Parathyroid adenoma (tissue), 2 donors: ENCODE data around the gene DLGAP1.

Experiments
- H2AFZ ChIP-seq: fragments of 300-600 bp; sonication (generic); one replicate; pipeline ENCODE4 v1.7.0; 2017; ENCODE audit warnings: antibody characterized with exemption, mild to moderate bottlenecking
- H3K27ac ChIP-seq: fragments of 300-600 bp; sonication (generic); one replicate; pipeline ENCODE4 v1.7.0; 2017
- H3K27me3 ChIP-seq: fragments of 300-600 bp; sonication (generic); one replicate; pipeline ENCODE4 v1.7.0; 2017; ENCODE audit warnings: low read length; ENCODE audit not compliant: control insufficient read depth, insufficient read depth
- H3K36me3 ChIP-seq: fragments of 300-600 bp; sonication (generic); one replicate; pipeline ENCODE4 v1.7.0; 2017; ENCODE audit warnings: low read length; ENCODE audit not compliant: control insufficient read depth, insufficient read depth
- H3K4me1 ChIP-seq: fragments of 300-600 bp; sonication (generic); one replicate; pipeline ENCODE4 v1.7.0; 2017; ENCODE audit warnings: control low read depth
- H3K4me2 ChIP-seq: fragments of 300-600 bp; sonication (generic); one replicate; pipeline ENCODE4 v1.7.0; 2017; ENCODE audit warnings: low read length
- H3K4me3 ChIP-seq: fragments of 300-600 bp; sonication (generic); one replicate; pipeline ENCODE4 v1.7.0; 2017; ENCODE audit warnings: low read depth, low read length
- H3K79me2 ChIP-seq: fragments of 300-600 bp; sonication (generic); one replicate; pipeline ENCODE4 v1.7.0; 2017; ENCODE audit warnings: control low read depth
- H3K9ac ChIP-seq: fragments of 300-600 bp; sonication (generic); one replicate; pipeline ENCODE4 v1.7.0; 2017; ENCODE audit warnings: mild to moderate bottlenecking
- H3K9me3 ChIP-seq: fragments of 300-600 bp; sonication (generic); one replicate; pipeline ENCODE4 v1.7.0; 2017; ENCODE audit warnings: low read length; ENCODE audit not compliant: control insufficient read depth
- TF ChIP-seq, protein P1 (sequence below): fragments of 300-600 bp; sonication (generic); IDR thresholded peaks from one replicate; pipeline ENCODE4 v1.7.0; 2017; ENCODE audit warnings: antibody characterized with exemption, mild to moderate bottlenecking
- donor health status: primary hyperparathyroidism.

The DLGAP1 gene

DNA sequence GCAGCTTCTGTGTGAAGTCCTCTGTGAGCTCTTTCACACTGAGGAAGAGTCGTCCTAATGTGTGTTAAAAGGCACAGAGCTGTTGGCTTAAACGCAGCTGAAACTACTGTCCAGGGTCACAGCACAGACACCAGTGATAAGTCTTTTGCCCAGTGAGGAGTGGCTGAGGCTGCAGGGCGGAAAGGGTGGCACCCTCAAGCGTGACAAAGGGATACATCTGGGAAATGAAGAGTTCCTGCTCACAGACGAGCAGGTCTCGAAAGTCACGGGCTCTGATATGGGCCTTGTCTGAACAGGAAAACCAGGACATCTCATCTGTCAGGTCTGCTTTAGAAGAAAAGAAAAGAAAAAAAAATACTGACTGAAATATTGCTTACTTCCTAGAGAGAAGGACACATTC lies 968.6 kb downstream of the DLGAP1 start:
- H3K9me3 ChIP-seq = no peaks in the 10 kb centered on the region
- no peaks in the 10 kb centered on the region for H3K27me3 ChIP-seq
- no peak overlapping the region for H2AFZ ChIP-seq
- H3K4me2 ChIP-seq = no peak overlapping the region
- no peaks in the 10 kb centered on the region for H3K79me2 ChIP-seq
- H3K27ac ChIP-seq = no peak overlapping the region
- H3K9ac ChIP-seq = no peak overlapping the region
- no peaks in the 10 kb centered on the region for H3K4me1 ChIP-seq
- H3K36me3 ChIP-seq = no peaks in the 10 kb centered on the region
- TF ChIP-seq, protein P1, sequence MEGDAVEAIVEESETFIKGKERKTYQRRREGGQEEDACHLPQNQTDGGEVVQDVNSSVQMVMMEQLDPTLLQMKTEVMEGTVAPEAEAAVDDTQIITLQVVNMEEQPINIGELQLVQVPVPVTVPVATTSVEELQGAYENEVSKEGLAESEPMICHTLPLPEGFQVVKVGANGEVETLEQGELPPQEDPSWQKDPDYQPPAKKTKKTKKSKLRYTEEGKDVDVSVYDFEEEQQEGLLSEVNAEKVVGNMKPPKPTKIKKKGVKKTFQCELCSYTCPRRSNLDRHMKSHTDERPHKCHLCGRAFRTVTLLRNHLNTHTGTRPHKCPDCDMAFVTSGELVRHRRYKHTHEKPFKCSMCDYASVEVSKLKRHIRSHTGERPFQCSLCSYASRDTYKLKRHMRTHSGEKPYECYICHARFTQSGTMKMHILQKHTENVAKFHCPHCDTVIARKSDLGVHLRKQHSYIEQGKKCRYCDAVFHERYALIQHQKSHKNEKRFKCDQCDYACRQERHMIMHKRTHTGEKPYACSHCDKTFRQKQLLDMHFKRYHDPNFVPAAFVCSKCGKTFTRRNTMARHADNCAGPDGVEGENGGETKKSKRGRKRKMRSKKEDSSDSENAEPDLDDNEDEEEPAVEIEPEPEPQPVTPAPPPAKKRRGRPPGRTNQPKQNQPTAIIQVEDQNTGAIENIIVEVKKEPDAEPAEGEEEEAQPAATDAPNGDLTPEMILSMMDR = no peak
- no peak overlapping the region for H3K4me3 ChIP-seq

- no peak overlapping the region for H3K4me3 ChIP-seq
- no peaks in the 10 kb centered on the region for H3K4me1 ChIP-seq
- no peaks in the 10 kb centered on the region for H3K79me2 ChIP-seq
- no peak overlapping the region for H3K27ac ChIP-seq
- TF ChIP-seq, protein P1 = no peak
- no peak overlapping the region for H3K9ac ChIP-seq
- no peak overlapping the region for H3K4me2 ChIP-seq
- no peak overlapping the region for H2AFZ ChIP-seq
- H3K27me3 ChIP-seq = no peaks in the 10 kb centered on the region
- H3K36me3 ChIP-seq = no peaks in the 10 kb centered on the region
- no peaks in the 10 kb centered on the region for H3K9me3 ChIP-seq
Measured at GRCh38 chr18:3485153-3486149, 969.7 kb downstream of the DLGAP1 start.

GRCh38 chr18:3482258-3482657 lies 972.8 kb downstream of the DLGAP1 start:
- H3K27me3 ChIP-seq = no peaks in the 10 kb centered on the region
- H3K9ac ChIP-seq = no peak overlapping the region
- H3K79me2 ChIP-seq = no peaks in the 10 kb centered on the region
- no peak overlapping the region for H3K4me3 ChIP-seq
- no peak overlapping the region for H3K27ac ChIP-seq
- H3K4me1 ChIP-seq = no peaks in the 10 kb centered on the region
- H3K36me3 ChIP-seq = no peaks in the 10 kb centered on the region
- no peaks in the 10 kb centered on the region for H3K9me3 ChIP-seq
- H3K4me2 ChIP-seq = no peak overlapping the region
- H2AFZ ChIP-seq = no peak overlapping the region
- TF ChIP-seq, protein P1 = no peak

GRCh38 chr18:3481696-3482210 lies 973.4 kb downstream of the DLGAP1 start:
- no peak overlapping the region for H3K9ac ChIP-seq
- no peaks in the 10 kb centered on the region for H3K9me3 ChIP-seq
- H3K27ac ChIP-seq = no peak overlapping the region
- TF ChIP-seq, protein P1 = peak; percentile 16
- no peak overlapping the region for H2AFZ ChIP-seq
- no peaks in the 10 kb centered on the region for H3K79me2 ChIP-seq
- H3K4me2 ChIP-seq = no peak overlapping the region
- H3K4me3 ChIP-seq = no peak overlapping the region
- no peaks in the 10 kb centered on the region for H3K4me1 ChIP-seq
- H3K36me3 ChIP-seq = no peaks in the 10 kb centered on the region
- H3K27me3 ChIP-seq = no peaks in the 10 kb centered on the region
